Fibroblast of upper back skin (primary cell): ENCODE data around the gene ZDHHC17.

Experiments
- DNase-seq: peaks from one replicate; pipeline ENCODE4 v3.0.0-alpha.2; 2013

The ZDHHC17 gene

DNA sequence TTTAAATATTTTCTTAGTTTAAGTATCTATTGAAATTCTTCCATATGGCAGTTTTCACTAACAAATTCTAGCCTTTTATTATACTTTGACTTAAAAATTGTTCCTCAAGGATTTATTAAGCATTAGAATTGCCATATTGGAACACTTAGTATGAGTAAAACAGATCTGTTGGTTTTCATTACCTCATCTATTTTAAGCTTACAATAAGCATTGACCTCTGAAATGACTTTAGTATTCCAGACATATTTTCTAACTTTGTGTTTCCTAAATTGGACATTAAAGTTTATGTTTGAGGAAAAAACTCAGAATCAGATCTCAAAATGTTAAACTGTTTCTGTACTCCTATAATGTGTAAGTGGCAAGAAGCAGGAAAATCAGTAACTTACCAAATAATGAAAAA is 66.5 kb downstream of the ZDHHC17 start:
- DNase-seq: peak; percentile 28

DNA sequence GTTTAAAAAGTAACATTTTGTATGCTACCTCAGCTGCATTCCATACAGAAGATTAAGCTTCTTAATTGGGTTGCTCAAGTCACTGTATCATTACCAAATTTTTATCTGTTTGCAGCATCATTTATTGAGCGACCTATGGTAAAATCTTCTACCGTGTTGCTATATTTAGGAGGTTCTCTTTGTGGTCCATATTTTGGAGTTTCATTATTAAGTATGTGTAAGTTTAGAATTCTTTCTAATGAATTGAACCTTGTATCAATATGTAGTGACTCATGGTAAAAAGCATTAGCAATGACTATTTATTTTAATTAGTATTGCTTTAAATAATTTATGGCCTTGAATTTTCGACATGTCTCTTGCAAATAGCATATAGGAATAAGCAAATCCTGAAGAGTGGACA is 72.7 kb downstream of the ZDHHC17 start:
- DNase-seq: no peak

DNA sequence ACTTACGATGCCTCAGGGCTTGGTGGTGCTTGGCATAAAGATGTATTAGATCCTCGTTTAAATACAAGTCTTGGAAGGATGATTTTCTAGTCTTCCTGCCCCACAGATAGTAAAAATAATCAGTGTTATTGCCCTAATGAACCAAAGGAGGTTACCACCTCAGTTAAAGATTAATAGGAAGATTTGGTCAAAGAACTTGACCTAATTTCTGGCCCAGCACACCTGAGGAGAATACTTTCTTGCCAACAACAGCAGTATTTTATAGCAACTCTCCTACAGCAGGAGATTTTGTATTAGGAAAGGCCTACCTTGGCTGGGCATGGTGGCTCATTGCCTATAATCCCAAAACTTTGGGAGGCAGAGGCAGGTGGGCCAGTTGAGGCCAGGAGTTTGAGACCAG is 83.3 kb downstream of the ZDHHC17 start:
- DNase-seq: no peak

DNA sequence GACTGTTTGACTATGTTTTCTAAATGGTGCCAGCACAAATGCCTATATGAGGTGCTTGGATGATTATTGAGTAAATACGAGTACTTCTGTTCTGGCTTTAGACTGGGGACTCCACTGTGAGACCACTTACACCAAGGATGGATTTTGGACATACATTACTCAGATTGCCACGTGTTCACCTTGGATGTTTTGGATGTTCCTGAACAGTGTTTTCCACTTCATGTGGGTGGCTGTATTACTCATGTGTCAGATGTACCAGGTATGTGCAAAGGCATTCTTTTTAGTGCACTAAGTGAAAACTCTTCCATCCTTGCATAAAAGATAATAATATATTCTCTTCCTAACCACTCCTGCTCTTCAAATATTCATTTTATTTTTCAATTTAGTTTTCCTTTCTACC is 84.2 kb downstream of the ZDHHC17 start:
- DNase-seq: no peak

DNA sequence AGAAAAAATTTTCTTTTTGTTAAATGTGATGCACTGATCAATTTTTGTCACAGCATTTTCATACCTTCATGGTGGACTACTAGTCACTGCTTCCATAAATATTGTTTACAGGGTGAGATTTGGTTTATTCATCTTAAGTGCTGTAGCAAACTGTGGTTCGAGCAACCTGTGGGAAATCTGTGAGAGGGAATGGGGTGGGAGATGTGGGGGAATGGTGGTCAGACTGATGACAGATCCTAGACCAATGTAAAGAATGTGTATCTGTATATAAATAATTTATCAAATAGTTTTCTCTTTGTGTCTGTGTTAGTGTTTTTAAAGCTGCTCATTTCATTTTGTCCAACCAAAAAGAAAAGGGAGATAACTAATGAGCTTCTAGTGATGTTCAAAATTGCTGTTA is 88.2 kb downstream of the ZDHHC17 start:
- DNase-seq: peak; percentile 51

DNA sequence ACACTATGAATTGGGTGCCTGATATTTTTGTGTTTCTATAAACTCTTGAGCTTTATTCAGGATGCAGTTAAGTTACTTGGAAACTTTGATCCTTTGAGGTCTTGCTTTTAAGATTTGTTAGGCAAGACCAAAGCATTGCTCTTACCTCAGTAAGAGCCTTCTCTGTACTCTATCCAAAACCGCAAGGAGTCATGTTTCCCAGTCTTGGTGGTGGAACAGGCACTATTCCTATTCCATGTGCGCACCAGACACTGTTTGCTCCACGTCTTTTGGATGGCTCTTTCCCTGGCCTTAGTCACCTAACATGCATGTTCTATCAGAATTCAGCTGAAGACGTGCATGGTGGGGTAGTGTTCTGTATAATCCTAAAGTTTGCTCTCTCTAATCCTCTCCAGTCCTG is 91.4 kb downstream of the ZDHHC17 start:
- peak; percentile 82 for DNase-seq

DNA sequence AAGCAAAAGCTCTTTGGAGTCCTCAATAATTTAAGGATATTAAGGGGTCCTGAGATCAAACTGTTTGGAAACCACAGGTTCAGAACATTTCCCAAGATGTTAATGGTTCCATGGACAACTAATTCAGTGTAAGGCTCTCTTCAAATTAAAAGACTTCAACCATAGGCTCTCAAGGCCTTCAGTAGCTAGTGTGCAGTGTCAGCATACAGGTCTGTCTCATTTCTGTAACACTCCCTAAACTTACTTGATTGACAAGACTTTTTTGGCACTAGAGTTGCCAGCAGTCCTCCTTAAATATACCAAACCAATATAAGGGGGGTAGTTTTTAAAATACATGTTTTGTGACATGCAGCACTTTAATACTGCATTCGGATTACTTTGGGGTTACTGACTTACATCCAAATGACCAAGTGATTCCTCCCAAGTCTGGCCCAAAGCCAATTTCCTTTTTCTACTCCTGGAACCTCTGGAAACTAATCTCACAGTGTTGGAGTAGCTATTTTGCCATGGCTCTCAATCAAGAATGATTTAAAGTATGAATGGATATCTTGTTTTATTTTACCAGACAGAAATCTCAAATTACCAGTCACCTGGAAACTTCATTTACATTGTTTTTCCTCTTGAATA is 92.2 kb downstream of the ZDHHC17 start:
- DNase-seq: no peak

DNA sequence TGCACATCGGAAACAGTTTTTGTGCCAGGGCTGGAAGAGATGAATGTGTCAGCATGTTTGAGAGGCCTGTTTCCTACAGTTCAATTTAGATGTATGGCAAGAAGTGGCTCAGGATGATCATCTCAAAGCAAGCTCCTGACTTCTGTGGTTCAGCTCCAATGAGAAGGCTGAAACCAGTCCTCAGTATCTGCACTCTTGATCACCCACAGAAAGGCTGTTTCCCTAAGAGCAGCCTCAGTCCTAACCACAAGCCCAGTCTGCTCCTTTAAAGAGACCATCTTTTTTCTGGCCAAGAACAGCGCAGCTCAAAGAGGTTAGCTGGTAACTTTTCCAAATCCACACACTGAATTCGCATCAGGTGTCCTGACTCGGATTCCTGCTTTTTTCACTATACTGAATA is 95.7 kb downstream of the ZDHHC17 start:
- no peak for DNase-seq

DNA sequence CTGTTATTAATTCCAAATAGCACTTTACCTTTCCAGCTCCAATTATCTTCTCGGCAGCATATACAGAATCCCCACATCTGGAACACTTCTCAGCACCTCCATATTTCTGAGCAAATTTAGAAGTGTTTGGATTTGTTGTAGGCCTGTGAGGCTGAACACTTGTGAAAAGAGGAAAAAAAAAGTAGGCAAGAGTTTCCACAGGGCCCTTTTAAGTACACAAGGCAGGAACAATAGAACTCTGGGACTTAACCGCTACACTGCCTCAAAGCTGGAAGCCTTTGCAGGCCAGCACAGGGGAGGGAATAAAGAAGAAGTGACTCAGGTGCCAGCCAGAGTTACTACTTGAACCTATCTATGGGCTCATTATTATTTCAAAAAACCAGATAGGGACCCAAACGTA is 96.3 kb downstream of the ZDHHC17 start:
- no peak for DNase-seq

DNA sequence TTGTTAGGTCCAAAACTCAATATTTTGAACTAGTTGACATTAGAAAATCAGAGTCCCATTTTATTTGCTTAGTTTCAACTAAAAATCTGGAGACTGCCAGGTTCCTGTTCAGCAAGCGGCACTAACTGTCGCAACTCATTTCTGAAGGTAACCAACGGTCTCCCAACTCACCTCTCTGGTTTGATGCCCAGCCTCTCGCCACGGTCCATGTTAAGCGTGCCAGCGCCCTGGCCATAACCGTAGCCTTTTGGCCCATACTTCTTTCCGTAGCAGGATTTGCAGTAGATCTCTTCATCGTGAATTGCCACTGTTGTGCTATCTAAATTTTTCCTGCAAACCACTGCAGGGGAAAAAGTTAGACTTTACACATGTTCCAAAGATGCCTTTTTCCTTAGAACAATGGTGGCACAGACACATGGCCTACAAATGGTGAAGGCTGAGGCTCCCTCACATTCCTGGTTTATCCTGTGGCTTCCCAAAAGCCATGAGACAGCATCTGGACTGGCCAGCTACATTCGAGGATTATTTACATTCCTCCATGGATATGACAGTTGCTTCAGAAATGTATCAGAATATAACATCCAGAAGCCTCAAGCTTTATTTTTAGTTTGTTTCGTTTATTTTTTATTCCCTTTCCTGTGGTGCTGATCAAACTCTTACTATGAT is 99.2 kb downstream of the ZDHHC17 start:
- peak; percentile 98 for DNase-seq

DNA sequence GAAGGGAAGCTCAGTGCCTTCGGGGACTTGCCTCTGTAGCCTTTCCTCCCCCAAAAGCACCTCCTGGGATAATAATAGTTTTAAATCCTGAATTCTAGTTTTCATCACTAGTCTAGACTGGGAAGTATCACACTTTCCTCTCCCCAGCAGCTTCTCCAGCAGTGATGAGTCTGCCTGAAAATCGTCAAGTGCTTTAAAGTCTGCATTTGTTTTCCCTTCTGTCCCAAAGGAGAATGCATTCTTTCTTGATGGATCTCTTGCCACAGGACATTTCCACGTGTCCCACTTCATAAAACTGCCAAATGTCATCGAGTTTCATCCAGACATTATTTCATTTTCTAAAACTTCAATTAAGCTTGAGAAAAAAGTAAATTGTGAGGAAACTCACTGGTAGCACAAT is 99.9 kb downstream of the ZDHHC17 start:
- peak; percentile 94 for DNase-seq

DNA sequence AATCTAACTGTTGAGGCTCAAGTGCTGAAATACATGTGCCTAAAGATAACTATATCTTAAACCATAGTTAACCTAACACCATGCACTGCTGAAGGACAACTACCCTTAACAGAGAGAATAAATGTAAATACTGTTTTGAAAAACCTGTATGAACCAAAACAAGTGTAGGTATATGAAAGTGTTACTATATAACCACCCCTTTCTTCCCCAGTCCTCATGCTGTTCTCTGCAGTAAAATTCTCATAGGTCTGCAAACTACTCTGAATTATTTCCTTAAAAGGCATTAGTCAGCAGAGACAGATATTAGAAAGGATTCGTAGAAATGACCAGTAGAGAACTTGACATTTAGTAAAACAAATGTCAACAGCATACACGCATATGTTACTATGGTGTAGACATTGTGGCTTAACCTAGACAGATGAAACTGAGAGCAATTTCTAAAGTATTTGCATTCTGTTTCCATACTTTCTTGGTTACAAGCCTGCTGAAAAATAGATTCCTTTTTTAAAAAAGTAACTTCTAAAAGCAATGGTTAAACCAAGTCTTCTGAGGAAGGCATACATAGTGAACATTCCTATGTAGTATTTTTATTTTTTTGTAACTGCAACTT is 101.0 kb downstream of the ZDHHC17 start:
- peak; percentile 82 for DNase-seq

DNA sequence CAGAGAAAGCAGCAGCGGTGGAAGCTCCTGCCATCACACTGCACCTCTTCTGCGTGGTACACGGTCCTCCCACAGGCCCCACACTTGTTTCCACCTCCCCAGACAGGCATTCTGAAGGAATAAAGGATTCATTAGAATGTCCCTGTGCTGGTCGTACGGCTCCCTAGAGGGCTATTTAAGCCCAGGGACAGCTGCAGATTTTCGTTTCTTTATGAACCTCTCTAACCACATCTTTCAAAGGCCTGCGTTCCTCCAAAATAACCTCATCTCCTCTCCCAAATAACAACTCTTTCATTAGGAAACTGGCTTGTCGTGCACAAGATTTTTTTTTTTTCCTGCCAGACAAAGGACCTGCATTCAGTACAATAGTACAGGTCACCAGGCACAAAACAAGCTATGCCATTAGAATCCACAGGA is 102.2 kb downstream of the ZDHHC17 start:
- DNase-seq: peak; percentile 59

DNA sequence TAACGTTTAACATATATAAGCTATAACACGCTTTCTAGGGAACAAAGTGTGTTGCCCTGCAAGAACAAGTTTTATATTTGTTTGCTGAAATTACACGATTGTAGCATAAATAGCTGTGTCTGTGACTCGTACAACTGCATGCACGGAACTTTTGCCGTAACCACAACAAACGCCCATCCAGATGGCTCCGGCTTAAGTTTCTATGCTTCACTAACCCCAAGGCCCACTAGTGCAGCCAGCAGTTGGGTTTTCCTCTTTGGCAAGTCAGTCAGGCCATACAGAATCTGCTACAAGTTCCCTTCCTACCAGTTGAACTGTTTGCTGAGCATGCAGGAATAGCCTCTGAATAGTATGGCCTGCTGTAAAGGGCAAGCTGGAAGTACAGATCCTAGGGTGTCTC is 102.8 kb downstream of the ZDHHC17 start:
- DNase-seq: peak; percentile 83

DNA sequence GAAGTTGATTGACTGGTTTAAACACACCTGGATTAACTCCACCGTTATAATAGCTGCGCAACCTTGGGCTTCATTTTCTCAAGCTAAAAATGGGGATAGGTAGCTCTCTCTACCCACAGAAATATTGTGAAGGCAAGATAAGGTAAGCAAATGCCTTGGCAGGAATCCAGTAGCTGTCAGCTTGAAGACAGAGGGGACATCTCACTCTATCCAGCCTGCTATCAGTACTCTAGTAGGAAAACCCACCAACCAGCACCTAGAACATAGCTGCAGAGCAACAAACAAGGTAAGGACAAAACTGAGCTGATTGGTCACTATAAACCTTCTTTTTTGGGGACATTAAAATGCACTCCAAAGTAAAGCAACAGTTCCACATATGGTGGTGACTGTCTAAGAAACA is 107.2 kb downstream of the ZDHHC17 start:
- no peak for DNase-seq

DNA sequence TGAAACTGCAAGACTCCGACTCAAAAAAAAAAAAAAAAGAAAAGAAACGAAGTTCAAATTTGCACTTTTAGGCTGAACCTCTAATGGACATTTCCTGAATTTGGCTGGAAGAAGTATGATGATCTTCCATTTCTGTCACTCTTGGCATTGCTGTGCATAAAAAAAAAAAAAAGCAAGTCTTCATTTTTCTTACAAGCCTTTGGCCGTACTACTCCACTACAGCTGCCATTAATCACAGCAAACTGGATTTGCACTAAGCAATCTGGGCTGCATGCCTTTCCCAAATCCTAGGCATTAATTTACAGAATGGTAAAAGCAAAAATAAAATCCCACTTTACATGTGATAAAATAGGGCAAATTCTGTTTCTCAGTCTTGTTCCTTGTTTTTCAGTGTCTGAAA is 107.8 kb downstream of the ZDHHC17 start:
- peak; percentile 57 for DNase-seq

DNA sequence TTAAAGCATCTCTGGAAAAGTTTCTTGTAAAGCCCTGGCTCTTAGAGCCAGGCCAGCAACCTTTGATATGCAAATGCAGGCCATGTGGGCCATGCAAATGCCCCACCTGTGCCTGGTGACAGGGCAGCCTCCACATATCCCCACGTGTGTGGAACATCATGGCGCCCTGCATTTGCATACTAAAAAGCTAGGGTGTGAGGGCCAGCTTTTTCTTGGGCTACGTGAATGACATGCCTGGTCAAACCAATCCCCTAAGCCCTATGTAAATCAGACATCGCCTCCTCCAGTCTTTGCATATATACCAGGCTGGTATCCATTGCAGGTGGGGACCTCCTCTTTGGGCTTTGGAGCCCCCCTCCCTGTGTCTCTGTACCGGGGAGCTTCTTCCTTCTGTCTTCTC is 108.5 kb downstream of the ZDHHC17 start:
- DNase-seq: no peak

DNA sequence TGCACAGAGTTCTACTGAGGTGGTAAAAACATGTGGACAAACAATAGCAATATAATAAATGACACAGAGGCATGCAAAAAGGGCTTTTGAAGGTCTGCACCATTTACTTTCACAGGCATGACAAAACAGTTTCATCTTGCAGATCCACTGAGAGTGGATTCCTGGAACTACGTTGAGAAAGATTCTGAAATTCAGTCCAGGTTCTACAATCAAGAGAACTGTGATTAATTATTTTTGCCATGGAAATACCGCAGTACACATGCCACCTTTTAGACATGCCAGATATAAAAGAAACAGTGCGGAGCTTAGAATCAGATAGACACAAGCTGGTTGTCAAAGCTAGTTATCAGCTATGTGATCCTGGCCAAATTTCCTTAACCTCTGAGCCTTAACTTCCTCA is 110.1 kb downstream of the ZDHHC17 start:
- DNase-seq: no peak

DNA sequence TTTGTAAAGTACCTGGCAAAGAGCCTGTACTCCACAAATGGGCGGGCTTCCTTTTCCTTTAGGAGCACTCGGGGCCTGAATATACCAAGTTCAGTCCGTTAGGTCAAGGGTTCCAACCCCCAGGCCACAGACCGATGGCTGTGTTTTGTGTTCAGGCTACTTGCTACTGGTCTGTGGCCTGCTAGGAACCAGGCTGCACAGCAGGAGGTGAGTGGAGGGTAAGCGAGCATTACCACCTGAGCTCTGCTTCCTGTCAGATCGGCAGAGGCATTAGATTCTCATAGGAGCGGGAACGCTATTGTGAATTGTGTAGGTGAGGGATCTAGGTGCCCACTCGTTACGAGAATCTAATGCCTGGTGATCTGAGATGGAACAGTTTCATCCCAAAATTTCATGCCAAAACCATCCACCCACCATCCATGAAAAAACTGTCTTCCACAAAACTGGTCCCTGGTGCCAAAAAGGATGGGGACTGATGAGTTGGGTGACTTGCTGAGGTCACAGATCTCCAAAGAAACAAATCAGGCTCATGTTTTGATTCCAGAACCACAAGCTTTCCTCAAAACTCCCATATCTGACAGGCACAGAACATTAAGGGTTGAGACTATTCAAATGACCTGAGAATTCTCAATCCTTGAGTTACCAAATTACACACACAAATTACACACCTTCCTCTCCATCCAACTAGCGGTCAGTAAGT is 110.7 kb downstream of the ZDHHC17 start:
- no peak for DNase-seq

DNA sequence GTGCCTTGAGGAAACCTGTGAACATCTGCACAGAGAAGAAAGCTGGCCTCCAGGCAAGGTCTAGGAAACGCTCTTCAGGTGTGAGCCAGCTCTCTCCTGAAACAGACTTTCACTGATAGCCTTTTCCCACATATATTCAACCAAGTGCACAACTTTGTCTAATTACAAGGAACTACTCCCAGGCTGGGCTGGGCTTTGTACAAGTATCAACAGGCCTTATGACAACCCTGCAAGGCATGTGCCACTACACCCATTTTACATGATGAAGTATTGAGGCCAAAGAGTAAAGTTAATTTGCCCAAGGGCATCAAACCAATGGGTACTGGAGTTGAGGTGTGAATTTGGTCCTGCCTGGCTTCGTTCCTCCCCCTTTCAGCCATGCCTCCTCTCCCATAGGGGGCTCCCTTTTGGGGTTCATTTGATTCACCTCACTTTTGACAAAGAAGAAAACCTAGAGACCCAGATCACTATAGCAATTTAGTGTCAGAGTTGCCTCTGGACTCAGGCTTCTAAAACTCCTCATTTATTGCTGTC is 112.8 kb downstream of the ZDHHC17 start:
- no peak for DNase-seq

DNA sequence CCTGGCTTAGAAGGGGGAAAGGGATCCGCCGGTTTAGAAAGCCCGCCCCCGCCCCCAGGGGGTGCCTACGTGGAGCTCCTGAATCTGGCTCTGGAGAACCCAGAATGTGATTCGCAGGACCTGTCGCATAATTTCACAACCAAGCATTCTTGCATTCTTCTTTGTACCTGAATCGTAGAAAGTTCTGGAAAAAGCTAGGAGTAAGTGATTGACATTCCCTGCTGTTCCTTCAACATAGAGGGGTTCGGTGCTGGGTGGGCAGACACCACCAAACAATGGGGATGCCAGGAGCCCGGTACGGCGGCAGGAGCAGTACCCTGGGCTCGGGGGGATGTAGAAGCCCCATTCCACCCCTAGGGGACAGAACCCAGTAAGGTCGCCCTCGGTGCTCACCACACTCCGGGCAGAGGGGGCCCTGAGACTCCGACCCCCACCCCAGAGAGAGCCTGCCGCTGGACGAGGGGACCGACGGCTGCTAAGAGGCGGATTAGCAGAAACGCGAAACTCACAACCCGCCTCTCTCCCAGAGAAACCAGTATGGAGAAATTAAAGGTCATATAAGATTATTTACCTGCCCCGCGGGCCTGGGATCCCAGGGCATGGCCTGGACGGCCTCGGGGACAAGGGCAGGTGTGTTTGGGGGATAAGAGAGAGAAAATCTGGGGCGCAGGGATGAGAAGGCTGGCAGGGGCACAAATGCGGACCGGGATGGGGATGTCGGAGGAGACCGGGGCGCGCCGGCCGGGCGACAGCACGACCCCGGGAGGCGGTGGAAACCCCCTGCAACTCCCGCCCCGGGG is 114.4 kb downstream of the ZDHHC17 start:
- peak; percentile 48 for DNase-seq

DNA sequence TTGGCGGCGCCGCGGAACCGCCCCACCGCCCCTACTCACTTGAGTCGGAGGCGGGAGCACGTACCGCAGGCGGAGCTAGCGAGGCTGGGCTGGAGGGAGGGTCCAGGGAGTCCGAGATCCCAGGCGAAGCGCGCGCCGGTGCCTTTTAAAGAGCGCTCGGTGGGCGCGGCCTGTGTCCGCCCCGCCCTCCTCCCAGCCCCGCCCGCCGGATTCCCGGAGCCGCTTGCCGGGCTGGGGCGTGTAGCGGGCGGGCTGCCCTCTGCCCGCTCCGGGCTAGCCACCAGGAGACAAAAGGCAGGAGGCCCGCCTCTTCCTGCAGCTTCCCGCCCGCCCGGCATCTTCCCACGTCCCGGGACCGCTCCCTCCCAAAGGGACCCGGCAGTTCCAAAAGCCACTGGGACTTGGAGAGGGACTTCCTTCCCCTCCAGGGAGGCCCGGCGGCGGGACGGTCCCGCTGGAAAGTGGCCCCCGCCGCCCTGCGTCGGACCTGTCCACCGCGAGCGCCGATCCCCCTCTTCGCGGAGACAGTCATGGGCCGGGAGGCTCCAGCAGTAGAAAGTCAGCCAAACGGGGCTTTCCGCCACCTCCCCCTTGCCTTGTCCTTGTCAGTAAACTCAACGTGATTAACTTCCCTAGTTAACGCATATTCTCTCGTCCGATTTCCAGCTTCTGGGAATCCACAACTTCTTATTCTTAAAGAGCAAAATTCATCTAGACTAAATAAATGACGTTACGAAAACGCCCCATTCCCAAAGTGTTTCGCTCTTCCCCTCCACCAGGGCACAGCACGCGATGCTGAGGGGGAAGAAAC is 115.2 kb downstream of the ZDHHC17 start, which contains the start of gene CSRP2:
TSS of gene CSRP2 (minus strand) at position 121 of the 811 bp plus-strand sequence. CDS start 12,759 bp downstream, outside the sequence.
- DNase-seq: peak; percentile 94
